Measurements from ENCODE around the gene DNAI7. TPM values are rescaled to one million over a fixed set of nuclear protein-coding genes. Genes with fewer than 3 reads are reported as not detected.

DNAI7 gene
- total RNA-seq, 1 donor: 0.36 TPM

DNA sequence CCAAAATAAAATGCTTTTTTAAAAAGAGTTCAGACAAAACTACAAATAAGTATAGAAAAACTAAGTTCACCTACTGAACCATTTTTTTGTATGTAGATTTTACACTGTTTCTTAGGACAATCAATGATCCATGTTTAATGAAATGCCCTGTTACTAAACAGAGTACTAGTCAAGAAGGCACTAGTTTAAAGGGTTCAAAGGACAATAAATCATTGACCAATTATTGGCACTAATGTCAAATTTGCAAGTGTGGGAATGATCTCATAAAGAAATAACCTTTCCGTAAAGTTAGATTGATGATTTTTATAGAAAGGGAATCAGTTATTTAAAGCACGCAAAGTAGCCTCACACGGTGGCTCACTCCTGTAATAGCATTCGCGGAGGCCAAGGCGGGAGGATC is 4.2 kb downstream of the DNAI7 start:
- no peaks in the 10 kb centered on the region for H4K20me1 ChIP-seq (ENCODE audit: insufficient read depth, low read length)
- peaks cover 38% of the 10 kb centered on the region for H3K4me1 ChIP-seq (ENCODE audit: insufficient read depth, low read length)

GRCh38 chr12:25189656-25190055 is 5.3 kb downstream of the DNAI7 start:
- no peak overlapping the region for H3K4me3 ChIP-seq (ENCODE audit: insufficient read depth, low read length)
- no peak for TF ChIP-seq CTCF (IDR thresholded peaks at IDR 0.05; ENCODE audit: extremely low read depth, low read depth, low read length)
- no peak overlapping the region for H2AFZ ChIP-seq (ENCODE audit: low read length)
- H4K20me1 ChIP-seq (ENCODE audit: insufficient read depth, low read length): no peaks in the 10 kb centered on the region
- H3K27me3 ChIP-seq (ENCODE audit: insufficient read depth, low read length): no peaks in the 10 kb centered on the region
- no peaks in the 10 kb centered on the region for H3K36me3 ChIP-seq (ENCODE audit: insufficient read depth, low read length)
- H3K27ac ChIP-seq (ENCODE audit: low read depth, low read length): peak overlapping the region; percentile 58
- H3K9me3 ChIP-seq (ENCODE audit: low read depth, low read length): no peaks in the 10 kb centered on the region
- H3K79me2 ChIP-seq (ENCODE audit: insufficient read depth, low read length): no peaks in the 10 kb centered on the region
- H3K4me1 ChIP-seq (ENCODE audit: insufficient read depth, low read length): peaks cover 37% of the 10 kb centered on the region
- no peak for DNase-seq (ENCODE audit: insufficient read length, low spot score, missing footprints)
- peak overlapping the region; percentile 30 for H3K4me2 ChIP-seq (ENCODE audit: insufficient read depth, low read length)

More for the DNA sequence above, 4.2 kb downstream of the DNAI7 start:
- Histone ChIP-seq H3K36me3 (ENCODE audit: insufficient read depth, low read length) (no peaks in the 10 kb centered on the region), H2AFZ (ENCODE audit: low read length) (no peak overlapping the region), H3K4me3 (ENCODE audit: insufficient read depth, low read length) (no peak overlapping the region), H3K79me2 (ENCODE audit: insufficient read depth, low read length) (peaks cover 2% of the 10 kb centered on the region), H3K9me3 (ENCODE audit: low read depth, low read length) (no peaks in the 10 kb centered on the region), H3K4me2 (ENCODE audit: insufficient read depth, low read length) (no peak overlapping the region), H3K27me3 (ENCODE audit: insufficient read depth, low read length) (no peaks in the 10 kb centered on the region), H3K27ac (ENCODE audit: low read depth, low read length) (no peak overlapping the region)
- DNase-seq (ENCODE audit: insufficient read length, low spot score, missing footprints): no peak
- TF ChIP-seq CTCF (IDR thresholded peaks at IDR 0.05; ENCODE audit: extremely low read depth, low read depth, low read length): no peak

DNA sequence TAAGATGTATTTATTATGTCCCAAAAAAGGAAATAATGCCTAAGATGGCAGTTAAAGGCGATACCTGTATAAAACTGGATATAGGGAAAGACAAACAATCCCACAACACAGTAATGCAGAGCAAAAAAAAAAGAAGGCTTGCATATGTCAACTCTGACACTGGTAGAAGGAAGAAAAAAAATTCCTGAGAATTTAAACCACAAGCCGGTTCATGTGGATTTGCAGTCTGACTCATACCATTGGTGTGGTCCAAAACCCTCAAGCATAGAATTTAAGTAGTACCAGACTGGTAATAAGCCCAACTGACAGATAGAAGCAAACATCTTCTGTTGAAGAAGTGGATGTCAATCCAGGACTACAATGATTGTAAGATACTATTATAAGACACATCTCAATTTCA is 7.2 kb downstream of the DNAI7 start:
- no peaks in the 10 kb centered on the region for H3K79me2 ChIP-seq (ENCODE audit: insufficient read depth, low read length)
- TF ChIP-seq CTCF (IDR thresholded peaks at IDR 0.05; ENCODE audit: extremely low read depth, low read depth, low read length): no peak
- peak overlapping the region; percentile 15 for H3K27ac ChIP-seq (ENCODE audit: low read depth, low read length)
- H2AFZ ChIP-seq (ENCODE audit: low read length): no peak overlapping the region
- no peaks in the 10 kb centered on the region for H3K36me3 ChIP-seq (ENCODE audit: insufficient read depth, low read length)
- H3K27me3 ChIP-seq (ENCODE audit: insufficient read depth, low read length): no peaks in the 10 kb centered on the region
- DNase-seq (ENCODE audit: insufficient read length, low spot score, missing footprints): peak; percentile 75
- H3K4me1 ChIP-seq (ENCODE audit: insufficient read depth, low read length): peaks cover 29% of the 10 kb centered on the region
- H4K20me1 ChIP-seq (ENCODE audit: insufficient read depth, low read length): no peaks in the 10 kb centered on the region
- H3K9me3 ChIP-seq (ENCODE audit: low read depth, low read length): no peaks in the 10 kb centered on the region
- H3K4me2 ChIP-seq (ENCODE audit: insufficient read depth, low read length): peak overlapping the region; percentile 16
- H3K4me3 ChIP-seq (ENCODE audit: insufficient read depth, low read length): no peak overlapping the region

- Histone ChIP-seq H3K79me2 (ENCODE audit: insufficient read depth, low read length) (no peaks in the 10 kb centered on the region), H4K20me1 (ENCODE audit: insufficient read depth, low read length) (no peaks in the 10 kb centered on the region), H3K4me3 (ENCODE audit: insufficient read depth, low read length) (no peak overlapping the region), H3K27ac (ENCODE audit: low read depth, low read length) (no peak overlapping the region), H3K4me2 (ENCODE audit: insufficient read depth, low read length) (no peak overlapping the region), H3K9me3 (ENCODE audit: low read depth, low read length) (no peaks in the 10 kb centered on the region), H3K27me3 (ENCODE audit: insufficient read depth, low read length) (no peaks in the 10 kb centered on the region), H3K36me3 (ENCODE audit: insufficient read depth, low read length) (no peaks in the 10 kb centered on the region), H3K4me1 (ENCODE audit: insufficient read depth, low read length) (peaks cover 29% of the 10 kb centered on the region), H2AFZ (ENCODE audit: low read length) (no peak overlapping the region)
- TF ChIP-seq CTCF (IDR thresholded peaks at IDR 0.05; ENCODE audit: extremely low read depth, low read depth, low read length): no peak
- DNase-seq (ENCODE audit: insufficient read length, low spot score, missing footprints): no peak
These were observed 8.1 kb downstream of the DNAI7 start for GRCh38 chr12:25186788-25187402.

All from osteoblast (primary cell).